Midbrain (tissue), 1 donor: Measurements from ENCODE around the gene GAS6.

Experiments
- DNase-seq: peaks from one replicate; lab custom pipeline; 2025; lab: John Stamatoyannopoulos, UW

Gene GAS6

DNA sequence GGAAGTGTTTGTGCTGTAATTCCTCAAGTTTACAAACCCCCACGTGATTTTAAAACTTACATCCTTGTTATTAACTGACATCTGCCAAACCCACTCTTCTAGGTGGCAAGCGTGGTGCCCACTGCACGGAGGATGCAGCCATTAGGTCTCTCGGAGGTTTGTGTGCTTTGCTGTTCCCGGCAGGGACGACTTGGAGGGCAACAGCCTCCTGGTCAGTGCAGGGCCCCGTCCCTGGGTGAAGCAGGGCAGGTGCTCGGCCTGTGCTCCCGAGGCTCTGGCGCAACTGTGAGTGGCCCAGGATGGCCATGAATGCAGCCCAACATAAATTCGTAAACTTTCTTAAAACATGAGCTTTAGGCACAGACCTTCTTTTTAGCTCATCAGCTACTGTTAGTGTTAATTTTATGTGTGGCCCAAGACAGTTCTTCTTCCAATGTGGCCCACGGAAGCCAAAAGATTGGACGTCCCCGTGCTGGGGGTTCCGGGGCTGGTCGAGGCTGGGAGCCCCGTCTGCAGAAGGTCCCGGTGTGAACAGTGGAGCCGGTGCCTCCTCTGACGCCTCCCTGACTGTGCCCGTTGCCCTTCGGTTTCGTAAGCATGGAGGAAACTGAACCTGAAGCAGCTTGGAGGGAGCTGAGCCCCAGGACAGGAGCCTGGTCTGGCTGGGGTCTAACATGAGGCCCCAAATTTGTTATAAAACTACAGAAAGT is 11.9 kb downstream of the GAS6 start:
- DNase-seq, result no peak

DNA sequence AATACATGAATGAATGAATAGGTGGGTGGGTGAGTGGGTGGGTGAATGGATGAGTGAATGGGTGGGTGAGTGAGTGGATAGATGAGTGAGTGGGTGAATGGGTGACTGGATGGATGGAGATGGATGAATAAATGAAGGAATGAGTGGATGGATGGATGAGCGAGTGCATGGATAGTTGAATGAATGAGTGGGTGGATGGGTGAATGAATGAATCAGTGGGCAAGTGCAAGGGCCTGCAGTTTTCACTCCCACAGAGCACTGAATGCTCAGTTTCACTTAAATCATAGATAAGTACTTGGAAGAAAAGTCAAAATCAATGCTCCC is 12.4 kb downstream of the GAS6 start:
- no peak for DNase-seq

DNA sequence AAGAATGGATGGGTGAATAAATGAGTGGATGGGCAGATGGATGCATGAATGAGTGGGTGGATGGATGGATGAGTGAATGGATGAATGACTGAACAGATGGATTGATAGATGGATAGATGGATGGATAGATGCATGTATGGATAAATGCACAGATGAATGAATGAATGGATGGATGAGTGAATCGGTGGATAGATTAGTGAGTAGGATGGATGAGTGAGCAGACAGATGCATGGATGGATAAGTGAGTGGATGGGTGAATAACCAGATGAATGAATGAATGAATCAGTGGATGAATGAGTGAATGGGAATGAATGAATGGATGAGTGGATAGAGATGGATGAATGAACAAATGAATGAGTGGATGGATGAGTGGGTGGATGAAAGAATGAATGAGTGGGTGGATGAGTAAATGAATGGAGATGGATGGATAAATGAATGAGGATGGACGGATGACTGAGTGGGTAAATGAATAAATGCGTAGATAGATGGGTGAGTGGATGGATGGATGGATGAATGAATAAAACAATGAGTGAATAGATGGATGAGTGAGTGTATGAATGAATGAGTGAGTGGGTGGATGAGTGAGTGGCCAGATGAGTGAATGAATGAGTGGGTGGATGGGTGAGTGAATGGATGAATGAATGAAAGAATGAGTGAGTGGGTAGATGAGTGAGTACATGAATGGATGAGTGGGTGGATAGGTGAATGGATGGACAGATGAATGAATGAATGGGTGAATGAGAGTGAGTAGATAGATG is 13.0 kb downstream of the GAS6 start:
- no peak for DNase-seq

DNA sequence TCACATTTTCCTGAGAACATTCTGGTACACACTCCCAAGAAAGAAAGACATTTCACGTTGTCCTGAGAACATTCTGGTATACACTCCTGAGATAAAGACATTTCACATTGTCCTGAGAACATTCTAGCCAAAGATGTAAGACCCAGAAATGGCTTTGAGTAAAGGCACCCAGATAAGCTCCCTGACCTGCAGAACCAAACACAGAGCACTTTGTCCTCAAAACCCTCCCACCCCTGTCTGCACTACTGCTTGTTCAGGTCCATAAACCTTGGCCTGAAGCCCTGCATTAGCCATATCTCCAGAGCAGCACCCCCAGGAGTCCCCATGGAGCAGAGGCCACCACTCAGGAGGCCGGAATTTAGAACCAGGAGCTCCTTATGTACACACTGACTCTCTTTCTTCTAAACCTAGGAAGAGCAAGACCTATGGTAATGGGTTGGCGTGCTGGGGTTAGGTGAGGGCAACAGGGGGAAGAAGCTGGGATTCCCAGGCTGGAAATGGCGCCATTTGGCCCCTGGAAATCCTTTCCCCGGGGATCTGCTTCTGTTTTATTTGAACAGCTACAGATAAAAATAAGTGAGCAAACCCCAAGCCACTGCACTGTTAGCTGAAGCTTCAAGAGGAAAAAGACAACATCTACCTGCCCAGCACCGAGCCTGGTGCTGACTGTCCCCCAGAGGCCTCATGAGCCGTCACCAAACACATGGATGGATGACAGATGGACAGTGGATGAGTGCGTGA is 13.7 kb downstream of the GAS6 start:
- DNase-seq, result no peak

DNA sequence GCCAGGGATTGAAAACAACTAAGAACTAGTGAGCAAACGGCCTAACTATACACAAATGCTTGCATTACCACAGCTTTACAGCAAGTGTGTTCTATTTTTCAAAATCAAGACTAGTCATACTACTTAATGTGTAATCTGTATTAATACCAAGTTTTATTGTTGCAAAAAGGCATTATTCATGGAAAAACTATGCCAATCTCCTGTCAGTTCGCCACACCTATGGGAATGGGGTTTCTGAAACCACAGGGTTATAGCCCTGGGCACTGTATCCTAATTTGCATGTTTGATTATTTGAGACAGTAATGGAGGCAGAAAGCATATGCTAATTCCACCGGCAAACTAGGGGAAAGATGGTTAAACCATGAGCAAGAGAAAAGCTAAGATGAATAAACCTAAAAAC is 14.3 kb downstream of the GAS6 start:
- no peak for DNase-seq

DNA sequence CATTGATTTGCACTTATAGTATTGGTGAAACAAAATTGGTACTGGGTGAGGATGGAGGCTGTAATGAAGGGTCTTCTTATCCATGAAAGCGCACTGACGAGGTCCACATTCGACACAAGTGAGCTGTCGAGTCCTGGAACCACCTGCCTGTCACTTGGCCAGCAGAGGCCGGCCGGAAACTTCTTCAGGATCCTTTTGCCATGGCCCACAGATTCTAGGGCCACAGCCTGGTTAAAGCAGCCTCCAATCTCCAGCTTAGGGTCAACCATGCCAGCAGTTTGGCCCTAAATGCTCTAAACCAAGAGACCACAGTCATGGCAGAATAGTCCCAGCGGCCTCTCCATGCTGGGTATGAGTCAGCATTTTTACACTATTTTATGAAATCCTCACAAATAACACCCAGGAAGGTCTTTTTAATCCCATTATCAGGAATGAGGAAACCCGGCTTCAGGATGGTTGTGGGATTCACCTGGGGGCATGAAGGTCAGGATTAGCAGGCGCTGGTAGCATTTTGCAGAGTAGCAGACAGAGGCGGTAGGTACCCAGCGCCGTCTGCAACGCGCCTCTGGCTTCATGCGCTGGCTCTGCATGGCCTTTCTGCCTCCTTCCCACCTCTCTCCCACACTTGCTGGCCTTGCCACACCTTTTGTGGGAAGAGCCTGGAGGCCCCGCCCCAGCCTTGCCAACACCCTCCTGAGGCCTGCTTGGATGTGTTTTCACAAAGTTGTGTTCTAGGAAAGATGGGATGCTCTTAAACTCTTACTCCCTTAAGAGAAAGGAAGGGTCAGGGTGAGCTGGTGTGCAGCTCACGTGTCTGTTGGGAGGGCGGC is 15.2 kb downstream of the GAS6 start:
- no peak for DNase-seq

DNA sequence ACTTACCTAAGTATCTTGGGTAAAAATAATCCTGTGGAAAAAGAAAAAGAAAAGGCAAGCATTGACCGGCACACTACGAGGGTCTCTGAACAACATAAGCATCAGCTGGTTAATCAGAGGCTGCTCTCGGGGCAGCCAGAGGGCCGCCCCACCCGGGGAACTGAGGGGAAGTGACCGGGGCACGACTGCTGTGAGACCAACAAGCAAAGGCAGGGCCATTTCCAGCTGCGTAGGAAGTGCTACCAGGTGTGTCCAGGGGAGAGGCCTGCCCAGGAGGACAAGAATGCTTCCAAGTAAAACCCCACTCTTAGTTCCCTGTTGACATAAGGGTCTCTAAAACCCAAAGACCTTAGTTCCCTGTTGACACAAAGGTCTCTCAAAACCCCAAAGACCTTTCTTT is 15.9 kb downstream of the GAS6 start:
- no peak for DNase-seq

DNA sequence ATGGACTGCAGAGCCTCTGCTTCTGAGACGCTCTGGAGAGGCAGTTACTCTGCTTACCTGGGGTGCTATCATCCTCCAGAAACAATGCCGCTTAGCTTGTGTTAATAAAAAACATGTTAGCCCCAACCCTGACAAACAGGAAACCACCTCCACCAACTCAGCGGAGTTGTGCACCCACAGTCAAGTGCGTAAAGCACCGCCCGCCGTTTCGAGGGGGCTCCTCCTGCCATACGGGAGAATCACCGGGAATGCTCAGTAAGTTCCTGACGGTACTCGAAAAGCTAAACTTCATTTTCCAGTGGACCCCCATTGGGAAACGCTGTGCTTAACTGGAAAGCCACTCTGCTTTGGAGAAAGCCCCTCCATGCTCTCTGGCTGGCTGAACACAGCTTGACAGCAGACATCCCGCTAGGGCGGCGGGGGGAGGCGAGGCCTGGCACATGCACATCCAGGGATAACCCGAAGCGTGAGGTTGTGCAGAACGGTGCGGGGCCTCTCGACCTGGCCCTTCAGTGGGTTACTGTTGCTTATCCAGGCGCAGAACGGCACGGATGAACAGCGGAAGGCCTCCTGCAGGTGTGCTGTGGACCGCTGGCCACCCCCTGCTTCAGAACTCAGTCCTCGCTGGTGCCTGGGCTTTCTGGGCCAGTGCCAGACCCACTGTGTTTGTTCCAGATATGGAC is 17.1 kb downstream of the GAS6 start:
- no peak for DNase-seq

DNA sequence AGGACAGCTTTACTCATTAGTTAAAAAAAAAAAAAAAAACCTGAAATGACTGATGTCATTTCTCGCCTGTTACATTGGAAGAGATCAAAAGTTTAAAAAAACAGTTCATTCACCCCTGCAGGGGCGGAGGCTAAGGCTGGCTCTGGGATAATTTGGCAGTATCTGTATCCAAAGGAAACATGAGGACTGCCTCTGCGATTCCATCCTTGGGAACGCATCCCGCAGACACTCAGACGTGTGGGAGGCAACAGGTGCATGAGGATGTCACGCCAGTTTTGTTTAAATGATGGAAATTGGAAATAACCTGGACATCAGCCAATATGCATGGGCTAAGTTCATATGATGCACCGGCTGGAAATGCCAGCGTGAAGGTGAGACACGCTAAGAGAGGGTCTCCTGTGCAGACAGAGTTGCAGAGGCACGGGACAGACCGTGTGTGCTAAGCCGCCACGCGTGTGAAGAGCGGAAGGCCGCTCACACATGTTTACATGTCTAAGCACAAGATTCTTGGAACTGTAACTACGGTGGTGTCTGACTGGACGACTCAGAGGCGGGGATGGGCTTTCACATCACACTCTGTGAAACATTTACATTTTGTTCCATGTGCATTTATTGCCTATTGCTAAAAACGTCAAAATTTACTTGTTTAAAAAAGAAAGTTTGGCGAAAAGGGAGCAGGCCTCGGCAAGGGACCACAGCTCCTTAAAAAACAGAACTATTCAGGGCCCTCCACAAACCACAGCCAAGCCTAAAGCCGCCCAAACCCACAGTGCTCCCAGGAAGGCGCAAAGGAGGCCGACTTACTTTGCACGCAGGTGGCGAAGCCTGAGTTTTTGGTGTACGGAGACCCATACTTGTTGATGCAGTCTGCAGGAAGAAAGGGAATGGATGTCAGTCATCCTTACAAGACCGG is 17.9 kb downstream of the GAS6 start:
- no peak for DNase-seq

DNA sequence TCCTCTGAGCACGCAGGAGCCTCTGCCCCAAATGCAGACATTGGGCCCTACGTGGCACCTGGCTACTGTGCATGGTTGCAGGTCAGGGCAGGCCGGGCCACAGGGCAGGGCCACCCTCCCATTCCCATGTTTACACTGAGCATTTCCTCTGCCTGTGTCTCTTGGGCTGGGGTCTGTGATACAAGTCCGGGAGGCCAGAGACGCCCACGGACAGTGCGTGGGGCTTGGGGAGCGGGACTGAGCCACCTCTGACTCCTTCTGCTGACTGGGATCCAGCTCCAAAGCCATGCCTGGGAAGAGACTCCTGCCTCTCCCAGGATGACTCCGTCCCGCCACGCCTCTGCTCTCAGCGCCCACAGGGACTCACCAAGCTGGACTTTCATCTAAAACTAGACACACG is 18.8 kb downstream of the GAS6 start:
- DNase-seq, result no peak

DNA sequence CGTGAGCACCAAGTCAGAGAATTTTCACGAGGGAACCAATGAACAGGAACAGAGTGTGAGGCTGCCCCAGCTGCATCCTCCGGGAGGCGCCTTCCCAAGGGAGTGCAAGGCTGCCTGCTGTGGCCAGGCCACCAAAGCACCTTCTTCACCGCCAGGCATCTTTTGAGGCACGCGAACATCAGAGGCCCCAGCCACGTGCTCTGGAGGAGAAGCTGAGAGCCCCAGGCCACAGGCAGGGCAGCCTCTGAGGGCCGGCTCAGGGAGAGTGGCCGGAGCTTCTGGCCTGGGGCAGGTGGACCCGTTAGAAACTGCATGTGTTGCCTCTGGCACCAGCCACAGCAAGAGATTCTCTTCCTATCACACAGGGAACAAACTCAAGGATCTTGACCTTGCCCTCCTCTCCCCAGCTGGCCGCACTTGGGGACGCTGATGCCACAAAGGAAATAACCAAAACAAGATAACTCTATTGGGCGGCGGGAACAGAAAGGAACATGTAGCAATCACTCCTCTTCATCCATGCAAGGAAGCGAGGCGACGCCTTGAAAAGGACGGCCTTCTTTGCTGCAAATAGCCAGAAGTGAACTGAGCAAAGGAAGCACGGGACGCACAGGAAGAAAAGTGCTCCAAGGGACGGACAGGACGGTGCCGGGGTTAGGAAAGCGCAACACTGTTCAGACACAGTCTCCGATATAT is 19.9 kb downstream of the GAS6 start:
- no peak for DNase-seq

DNA sequence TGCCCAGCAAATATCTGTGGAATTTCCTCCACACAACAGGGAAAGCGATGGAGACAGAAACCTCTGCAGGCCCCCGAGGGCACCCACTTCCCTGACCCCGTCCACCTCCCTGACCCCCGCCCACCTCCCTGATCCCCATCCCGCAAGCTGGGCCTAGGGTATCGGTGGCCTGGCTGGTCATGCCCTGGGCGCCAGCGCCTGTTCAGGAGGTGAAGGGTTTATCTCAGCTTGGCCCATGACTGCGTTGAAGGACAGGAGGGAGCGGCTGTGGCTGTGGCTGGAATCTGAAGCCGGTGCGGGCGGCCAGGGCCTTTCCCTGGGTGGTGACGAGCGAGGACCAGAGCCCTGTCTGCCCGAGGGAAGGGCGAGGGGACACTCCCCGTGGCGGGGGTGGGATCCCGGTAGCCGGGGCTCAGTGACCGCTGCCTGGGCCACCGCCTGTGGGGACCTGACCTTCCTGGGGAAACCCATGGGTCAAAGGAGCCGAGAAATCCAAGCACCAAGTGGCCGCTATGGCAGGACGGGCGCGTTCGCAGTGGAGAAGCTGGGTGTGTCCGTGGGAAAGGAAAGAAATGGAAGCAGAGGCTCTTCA is 20.7 kb downstream of the GAS6 start:
- DNase-seq, result no peak

DNA sequence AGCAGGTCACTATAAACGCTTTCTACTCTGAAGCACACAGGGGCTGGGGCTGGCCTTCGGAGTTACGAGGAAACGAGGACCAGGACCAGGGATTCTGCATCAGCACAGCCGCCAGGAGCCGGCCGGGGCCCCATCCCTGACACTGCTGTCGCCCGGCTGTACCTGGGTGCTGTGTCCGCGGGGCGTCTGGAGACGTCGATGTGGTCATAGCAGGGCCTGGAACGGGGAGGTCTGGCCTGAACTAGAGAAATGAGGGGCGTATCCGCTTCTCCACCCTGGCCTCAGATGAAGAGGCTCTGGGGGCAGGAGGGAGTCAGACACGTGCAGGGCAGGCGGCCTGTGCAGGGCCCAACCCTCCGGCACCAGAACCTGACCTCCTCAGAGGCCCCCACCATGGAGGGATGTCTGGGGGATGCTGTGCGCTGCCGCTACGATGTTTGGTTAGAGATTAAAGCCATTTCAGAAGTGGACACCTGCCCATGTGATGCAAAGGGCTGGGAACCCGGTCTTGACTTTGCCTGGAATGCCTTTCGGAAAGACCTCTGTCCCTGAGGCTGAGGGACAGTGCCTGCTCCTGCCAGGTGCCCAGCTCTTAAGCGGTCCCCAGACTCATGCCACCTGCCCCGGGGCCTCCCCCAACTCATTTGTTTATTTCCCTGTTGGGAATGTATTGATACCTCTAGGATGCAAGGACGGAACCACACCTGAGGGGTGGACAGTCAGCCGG is 21.4 kb downstream of the GAS6 start:
- DNase-seq, result no peak

DNA sequence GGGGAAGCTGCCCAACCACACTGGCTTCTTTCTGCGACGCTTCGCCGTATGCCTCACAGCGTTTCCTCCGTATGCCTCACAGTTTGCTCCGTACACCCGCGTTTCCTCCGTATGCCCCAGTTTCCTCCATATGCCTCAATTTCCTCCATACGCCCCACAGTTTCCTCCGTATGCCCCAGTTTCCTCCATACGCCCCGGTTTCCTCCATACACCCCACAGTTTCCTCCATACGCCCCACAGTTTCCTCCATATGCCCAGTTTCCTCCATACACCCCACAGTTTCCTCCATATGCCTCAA is 22.6 kb downstream of the GAS6 start:
- DNase-seq, result no peak

DNA sequence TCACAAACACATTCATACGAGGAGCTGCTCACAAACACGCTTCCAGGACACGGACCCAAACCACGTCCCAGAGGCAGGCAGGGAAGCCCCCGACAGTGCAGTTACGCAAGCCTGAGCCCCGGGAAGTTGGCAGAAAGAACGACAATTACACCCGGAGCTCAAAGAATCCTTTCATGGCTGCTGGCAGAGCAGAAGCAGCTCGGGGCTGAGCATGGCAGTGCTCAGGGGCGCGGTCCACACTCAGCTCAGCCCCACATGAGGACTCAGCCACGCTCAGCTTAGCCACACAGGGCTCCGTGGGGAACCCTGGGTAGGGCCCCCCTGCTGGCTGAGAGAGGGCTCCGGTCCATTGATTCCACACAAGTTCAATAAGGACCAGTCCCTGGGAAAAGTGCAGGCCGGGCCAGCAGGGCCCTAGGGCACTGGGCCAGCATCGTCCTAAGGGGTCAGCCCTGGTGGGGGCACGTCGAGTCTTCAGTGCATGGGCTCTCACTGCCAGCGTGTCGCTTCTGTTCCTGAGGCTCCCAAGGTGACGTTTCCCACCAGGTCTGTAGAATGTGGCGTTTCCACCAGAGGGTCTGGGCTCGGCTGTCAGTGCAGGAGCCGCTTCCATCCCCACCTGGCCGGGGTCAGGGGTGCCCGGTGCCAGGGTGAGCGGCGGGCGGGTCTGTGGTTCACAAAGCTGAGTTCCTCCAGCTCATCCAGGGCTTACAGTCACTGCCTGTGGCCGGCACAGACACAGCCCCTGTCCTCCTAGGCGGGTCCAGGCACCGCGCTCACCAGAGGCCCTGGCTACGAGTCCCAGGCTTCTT is 23.1 kb downstream of the GAS6 start:
- DNase-seq, result peak; percentile 76

DNA sequence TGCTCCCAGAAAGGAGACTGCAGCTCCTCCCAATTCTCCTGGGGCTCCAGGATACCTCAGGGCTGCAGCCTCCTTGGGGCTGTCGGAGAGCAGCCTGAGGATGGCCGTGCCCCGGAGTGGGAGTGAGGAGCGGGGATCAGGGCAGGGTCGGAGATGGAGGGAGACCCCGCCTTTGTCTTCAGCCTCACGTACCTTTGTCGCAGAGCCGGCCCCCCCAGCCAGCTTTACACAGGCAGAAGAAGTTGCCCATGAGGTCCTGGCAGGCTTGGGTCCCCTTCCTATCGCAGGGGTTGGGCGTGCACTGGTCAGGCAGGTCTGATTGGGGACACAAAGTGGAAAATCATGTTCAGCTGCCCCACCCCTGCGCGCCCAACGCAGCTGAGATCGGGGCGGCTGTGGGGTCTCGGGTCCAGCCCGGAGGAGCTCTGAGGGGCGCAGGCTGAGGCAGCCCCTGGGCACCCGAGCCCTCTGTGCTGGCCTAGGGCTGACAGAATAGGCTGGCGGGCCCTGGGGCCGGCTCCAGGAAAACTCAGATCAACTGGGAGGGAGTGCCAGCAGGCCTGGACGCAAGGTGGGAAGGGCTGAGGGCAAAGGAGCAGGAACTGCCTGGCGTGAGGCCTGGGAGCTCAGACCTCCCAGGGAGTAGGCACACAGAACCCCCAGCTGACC is 24.2 kb downstream of the GAS6 start:
- peak; percentile 50 for DNase-seq

DNA sequence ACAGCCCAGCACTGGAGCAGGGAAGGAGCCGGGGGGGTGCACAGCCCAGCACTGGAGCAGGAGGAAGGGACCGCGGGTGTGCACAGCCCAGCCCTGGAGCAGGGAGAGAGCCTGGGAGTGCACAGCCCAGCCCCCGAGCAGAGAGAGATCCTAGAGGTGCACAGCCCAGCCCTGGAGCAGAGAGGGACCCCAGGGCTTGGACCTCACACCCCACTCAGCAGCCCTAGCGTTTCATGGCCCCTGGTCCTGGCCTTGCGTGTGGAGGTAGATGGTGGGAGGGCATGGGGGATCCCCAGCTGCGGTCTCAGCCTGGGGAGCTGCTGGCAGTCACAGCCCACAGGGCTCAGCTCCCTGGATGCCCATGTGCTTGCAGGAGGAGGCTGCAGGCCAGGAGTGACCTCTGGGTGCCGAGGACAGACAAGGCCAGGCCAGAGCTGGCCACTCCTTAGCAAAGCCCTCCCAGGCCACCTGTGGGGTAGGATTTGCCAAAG is 25.1 kb downstream of the GAS6 start:
- DNase-seq, result no peak
